ENCODE results near the gene RNPEP.
"Not testable (repeated sequence)": the region's sequence is repeated elsewhere in the genome, so short reads cannot be mapped to it uniquely, and the experiment has no call there.

Gene RNPEP

GRCh38 chr1:202054673-202055072 lies 72.2 kb downstream of the RNPEP start:
- DNase-seq; in situ Hi-C loops (cut with HindIII; ENCODE audit: low pct_ligation_motif_present, low pct_unique_long_range_greater_than_20kb, low sequenced_read_pairs): not testable (repeated sequence)

All from ACHN (cell line).